Stimulated activated CD4-positive, alpha-beta T cell treated with anti-CD3 and anti-CD28 coated beads, Interleukin-12 subunit alpha, Interleukin-12 subunit beta, amount 100 ng/mL, for 24 hours (primary cell): Measurements from ENCODE around the gene STOX2.
"Not testable (repeated sequence)": the region's sequence is repeated elsewhere in the genome, so short reads cannot be mapped to it uniquely, and the experiment has no call there.

ENCODE experiments used
- DNase-seq, 2 experiments: peaks; one replicate each; pipeline ENCODE4 v3.0.0-alpha.2; 2020; ENCODE audit warnings: low read depth in 2 of 2

The STOX2 gene

GRCh38 chr4:184022679-184023383, 117.7 kb downstream of the STOX2 start:
- DNase-seq: no peak

DNA sequence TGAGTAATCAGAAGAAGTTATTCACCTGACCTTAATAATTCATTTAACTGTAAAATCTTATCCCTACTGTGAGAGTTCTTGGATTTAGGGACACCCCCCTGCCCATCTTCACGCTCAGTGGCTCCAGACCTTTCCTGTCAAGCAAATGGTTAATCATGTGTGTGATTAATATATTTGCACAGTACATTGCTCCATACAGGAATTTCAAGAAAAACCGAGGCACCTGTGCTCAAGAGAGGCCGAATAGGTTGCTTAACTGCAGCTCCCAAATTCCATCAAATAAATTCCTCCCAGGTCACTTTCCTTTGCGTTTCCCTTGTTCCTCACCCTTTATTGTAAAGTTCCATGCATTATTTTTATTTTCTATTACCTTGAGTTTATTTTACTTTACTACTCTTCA, 119.5 kb downstream of the STOX2 start:
- DNase-seq: no peak

- DNase-seq: no peak
These were observed 123.7 kb downstream of the STOX2 start for GRCh38 chr4:184028561-184029374.

GRCh38 chr4:184030036-184030435, 124.9 kb downstream of the STOX2 start:
- no peak for DNase-seq

- no peak for DNase-seq
These were observed 125.7 kb downstream of the STOX2 start for GRCh38 chr4:184030764-184031163.

DNA sequence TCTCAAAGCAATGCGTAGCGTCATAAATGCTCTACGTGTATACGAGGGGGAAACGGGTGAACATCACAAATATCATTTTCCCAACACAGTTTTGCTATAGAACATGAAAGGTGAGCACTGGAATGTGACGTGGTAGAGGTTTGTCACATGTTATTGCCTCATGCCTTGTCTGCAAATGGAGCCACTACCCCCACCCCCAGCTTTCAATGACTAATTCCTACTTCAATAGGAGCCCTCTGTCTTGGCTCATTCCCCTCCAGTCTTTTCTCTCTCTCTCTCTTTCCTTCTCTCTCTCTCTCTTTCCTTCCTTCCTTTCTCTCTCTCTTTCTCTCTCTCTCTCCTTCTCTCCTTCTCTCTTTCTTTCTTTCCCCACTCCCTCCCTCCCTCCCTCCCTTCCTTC, 127.0 kb downstream of the STOX2 start:
- no peak for DNase-seq

DNA sequence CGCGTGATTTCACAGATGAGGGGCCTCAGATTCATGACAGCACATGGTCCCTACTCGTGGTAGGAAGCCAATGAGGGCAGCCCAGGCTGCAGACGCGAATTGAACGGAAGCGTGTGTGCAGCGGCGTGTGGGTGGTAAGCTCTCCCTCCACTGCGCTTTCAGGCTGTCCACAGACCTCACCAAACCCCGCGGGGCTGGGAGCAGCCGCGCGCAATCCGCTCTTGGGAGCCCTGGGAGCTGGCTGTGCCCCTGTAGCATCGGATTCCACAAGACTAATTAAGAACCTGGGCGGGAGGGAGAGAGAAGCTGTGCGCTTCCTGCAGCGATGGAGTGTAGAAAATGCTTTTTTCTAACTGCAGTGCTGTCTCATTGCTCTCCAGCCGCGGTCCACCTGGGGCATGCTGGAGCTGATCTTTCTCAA, 134.9 kb downstream of the STOX2 start:
- no peak for DNase-seq

- DNase-seq: no peak
These were observed 136.0 kb downstream of the STOX2 start for GRCh38 chr4:184041156-184041555.

GRCh38 chr4:184046148-184046547, 141.0 kb downstream of the STOX2 start:
- DNase-seq: no peak

DNA sequence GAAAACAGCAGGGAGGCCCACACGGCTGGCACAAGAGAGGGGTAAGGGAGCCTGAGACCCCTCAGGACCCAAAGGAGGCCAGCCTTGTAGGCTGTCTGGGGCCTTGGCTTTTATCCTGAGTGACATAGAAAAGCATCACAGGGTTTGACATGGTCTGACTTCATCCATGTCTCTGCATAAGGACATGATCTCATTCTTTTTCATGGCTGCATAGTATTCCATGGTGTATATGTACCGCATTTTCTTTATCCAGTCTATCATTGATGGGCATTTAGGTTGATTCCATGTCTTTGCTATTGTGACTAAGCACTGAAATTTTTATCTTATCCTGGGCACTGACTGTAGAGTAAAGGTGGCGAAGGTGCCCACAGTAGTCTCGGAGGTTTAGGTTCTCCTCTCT, 146.2 kb downstream of the STOX2 start:
- DNase-seq: not testable (repeated sequence)

DNA sequence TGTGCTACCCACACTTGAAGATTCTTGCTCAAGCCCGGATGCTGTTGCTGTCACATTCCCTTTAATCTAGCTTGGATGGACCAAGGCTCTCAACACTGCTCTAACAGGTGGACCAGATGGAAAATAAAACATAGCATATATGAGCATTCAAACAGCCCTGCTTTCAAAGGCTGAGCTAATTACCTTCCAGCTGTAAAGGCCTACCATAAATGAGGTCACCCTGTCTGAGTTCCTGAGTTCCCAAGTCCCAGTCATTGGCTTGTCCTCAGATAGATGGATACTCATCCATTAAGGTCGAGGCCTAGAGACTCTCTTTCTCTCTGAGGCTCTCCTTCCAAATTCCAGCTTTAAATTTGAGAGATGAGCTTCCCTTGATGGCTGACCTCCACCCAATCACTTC, 147.5 kb downstream of the STOX2 start:
- no peak for DNase-seq

DNA sequence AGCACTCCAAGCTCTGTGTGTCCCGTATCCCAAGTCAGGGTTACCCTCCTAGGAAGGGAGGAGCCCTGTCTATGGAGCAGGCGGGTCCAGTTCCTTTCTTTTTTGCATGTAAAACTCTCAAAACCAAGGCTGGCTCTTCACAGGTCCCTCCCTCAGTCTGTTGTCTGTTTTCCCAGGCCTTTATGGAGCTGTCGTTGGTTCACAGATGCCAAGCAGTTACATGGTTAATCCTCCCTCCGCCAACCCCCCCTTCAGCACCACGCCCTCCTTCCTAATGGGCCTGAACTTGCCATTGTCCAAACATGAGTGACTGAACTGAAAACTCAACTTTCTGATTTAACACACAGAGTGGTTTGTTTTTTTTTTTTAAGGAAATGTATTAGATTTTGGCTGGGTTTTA, 148.3 kb downstream of the STOX2 start:
- no peak for DNase-seq

- DNase-seq: no peak
These were observed 151.8 kb downstream of the STOX2 start for GRCh38 chr4:184056877-184057276.

DNA sequence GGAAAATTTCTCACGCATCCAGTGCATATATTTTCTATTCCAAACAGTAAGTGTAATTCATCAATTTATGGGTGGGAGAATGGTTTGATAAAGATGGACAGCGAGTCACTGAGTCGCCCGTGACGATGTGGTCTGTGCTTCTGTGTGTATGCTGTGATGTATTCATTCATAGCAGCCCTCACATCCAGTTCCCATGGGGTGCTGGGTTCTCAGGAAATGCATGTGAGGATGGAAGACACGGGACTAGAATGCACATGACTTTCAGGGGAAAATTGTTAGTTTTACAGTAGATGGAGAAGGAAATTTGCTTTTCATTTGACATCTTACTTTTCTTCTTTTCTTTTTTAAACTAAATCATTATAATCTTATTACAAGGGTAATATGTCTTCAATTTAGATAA, 152.9 kb downstream of the STOX2 start:
- DNase-seq: no peak

DNA sequence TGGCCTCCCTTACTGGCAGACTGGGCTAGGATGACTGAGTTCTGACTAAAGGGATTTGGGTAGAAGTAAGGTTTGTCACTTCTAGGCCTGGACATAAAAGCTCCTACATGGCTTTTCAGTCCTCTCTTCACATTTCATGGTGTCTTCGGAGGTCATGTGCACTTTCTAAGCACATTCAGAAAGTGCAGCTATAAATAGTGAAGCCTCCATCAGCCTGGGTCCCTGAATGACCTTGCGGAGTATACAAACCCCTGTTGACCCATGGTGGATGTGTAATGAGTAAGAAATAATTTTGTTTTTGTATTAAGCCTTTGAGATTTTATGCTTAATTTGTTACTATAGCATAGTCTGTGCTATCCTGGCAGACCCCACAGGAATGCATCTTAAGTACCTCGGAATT, 154.0 kb downstream of the STOX2 start:
- no peak for DNase-seq

DNA sequence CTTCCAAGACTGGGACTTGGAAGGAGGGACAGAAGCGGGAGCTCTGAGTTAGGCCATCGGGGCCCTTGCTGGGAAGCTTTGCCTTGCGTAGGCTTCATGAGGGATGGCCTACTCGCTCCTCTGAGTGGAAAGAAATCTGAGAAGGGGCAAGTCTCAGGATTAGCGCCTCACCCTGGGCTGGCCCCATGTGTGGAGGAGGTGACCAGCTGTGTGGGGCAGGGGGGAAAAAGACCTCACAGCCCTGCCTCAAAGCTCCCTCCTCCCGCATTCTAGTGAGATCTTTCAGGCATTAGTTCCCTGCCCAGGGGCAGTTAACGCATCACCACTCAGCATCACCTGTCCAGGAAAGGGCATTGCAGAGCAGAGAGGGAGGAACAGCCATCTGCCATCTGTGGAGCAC, 156.5 kb downstream of the STOX2 start:
- DNase-seq: no peak

GRCh38 chr4:184062769-184063168, 157.7 kb downstream of the STOX2 start:
- no peak for DNase-seq

DNA sequence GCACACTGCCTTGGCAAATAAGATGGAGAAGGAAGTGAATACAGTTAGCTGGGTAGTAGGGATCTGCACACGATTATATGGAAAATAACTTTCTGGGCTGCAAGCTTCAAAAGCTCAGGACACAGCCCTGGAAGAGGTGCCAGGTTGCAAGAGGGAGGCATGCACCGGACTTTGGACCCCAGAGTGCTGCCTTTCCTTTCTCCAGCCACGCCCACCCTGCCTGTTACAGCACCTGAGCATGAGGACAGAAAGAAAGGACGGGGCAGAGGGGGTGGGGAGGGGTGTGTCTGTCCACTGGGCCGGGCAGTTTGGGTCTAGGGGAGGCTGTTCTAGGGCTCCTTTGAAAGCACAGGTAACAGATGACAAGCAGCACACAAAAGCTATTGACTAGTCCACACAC, 159.8 kb downstream of the STOX2 start:
- DNase-seq: no peak

DNA sequence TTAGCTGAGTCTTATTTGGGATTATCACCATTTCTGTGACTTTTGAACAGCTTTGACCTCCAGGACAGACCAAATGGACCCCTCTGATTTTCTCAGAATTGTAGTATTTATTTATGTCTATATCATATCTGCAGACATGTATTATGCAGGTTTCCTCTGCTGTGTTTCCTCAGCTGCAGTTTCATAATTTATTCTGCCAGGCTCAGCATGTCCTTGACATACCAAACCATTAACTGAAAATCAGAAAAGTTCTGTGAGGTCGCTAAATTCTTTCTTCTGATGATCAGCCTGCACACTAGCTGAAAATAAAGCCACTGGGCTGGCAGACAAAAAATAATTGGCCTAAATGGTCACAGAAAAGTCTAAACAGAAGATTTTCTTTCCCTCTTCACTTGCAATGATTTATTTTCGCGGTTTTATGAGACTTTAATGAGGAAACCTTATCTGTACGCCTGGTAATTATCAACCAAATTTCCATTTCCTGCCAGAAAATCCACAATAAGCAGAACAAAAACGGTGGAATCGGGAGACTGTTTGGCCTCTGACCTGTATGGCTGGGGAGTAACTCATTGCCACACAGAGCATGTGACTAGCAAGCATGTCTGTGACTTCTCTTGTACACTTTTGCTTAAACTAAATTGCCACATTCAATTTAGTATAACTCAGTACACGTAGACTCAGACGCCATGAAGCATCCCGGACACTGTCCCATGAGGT, 161.6 kb downstream of the STOX2 start:
- DNase-seq: no peak

- DNase-seq: no peak
These were observed 162.9 kb downstream of the STOX2 start for GRCh38 chr4:184067931-184068554.
